Fibroblast of skin of right quadriceps (primary cell): ENCODE results near the gene SYT11.
"Not testable (repeated sequence)": the region's sequence is repeated elsewhere in the genome, so short reads cannot be mapped to it uniquely, and the experiment has no call there.

Experiments used
- DNase-seq: peaks from one replicate; pipeline ENCODE4 v3.0.0-alpha.2; 2013

The SYT11 gene

GRCh38 chr1:155859234-155859829 is at the start of gene SYT11:
SYT11 (plus strand) TSS chr1:155859567; CDS start chr1:155859762, 195 bp downstream.
- DNase-seq, result peak; percentile 97

DNA sequence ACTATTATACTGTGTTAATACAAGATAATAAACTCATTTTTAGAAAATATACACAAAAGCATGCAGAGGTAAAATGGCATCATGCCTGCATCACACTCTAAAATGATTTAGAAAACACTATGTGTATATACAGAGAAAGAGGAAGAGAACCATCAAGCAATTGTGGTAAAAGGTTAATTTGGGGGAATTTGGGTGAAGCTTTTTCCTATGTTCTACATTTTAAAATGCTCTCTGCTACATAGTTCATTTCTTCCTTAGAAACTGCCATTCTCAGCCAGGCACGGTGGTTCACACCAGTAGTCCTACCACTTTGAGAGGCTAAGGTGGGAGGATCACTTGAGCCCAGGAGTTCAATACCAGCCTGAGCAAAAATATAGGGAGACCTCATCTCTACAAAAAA is 46.5 kb upstream of the SYT11 start:
- DNase-seq, result no peak

GRCh38 chr1:155813672-155814071 is 45.7 kb upstream of the SYT11 start:
- no peak for DNase-seq

DNA sequence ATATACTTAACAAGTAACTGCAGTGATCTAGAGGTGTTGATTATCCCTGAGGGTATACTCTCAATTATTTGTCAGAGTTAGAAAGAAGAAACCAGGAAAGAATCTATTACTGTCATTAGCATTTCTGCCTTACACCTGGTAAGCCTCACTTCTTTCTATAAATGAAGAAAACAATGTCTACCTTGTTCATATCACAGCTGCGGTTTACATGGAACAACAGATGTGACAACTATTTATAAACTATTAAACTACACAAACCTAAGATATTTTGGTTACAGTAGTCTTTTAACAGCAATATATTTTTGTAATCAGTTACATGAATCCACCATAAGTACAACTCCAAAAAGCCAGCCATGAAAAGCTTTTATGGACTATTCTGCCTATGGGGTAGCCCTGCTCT is 43.0 kb upstream of the SYT11 start:
- DNase-seq, result no peak

- DNase-seq, result no peak
Measured at GRCh38 chr1:155827450-155827849, 31.9 kb upstream of the SYT11 start.

- no peak for DNase-seq
Measured at GRCh38 chr1:155831279-155831976, 27.9 kb upstream of the SYT11 start.

DNA sequence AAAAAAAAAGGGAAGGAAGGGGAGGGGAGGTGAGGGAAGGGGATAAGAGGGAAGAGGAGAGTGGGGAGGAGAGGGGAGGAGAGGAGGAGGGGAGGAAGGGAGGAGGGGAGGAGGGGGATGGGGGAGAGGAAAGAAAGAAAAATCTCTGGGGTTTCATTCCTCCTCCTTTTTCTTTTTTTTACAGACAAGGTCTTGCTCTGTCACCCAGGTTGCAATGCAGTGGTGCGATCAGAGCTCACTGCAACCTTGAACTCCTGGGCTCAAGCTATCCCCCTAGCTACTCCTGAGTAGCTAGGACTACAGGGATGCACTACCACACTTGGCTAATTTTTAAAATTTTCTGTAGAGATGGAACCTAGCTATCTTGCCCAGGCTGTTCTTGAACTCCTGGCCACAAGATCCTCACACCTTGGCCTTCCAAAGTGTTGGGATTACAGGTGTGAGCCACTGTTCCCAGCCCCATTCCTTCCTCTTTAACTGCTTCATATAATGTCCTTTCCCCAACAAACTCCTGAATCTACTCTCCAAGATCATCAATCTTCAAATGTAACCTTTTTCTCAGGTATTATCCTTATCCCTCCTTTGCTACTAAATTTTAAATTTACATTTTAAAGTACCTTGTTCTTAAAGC is 25.6 kb upstream of the SYT11 start:
- no peak for DNase-seq

- DNase-seq, result peak; percentile 60
Measured at GRCh38 chr1:155834296-155834926, 25.0 kb upstream of the SYT11 start.

GRCh38 chr1:155834927-155835399 is 24.4 kb upstream of the SYT11 start:
- DNase-seq, result not testable (repeated sequence)

DNA sequence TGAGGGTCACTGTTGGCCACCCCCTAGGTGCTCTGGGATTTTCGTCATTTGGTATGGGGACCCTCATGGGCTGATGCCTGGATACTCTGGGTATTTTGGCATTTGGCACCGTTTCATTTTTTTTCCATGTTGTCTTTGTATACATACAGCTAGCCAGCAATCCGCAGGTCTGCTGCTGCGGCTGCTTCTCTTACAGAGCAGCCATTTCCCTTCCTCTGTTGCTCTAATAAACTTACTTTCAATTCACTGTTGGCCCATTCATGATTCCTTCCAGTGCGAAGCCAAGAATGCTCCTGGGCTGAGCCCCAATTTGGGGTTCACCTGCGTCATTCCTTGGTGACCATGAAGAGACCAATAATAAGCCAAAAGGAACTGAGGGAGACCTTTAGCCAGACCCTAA is 23.8 kb upstream of the SYT11 start:
- no peak for DNase-seq

GRCh38 chr1:155840386-155840785 is 19.0 kb upstream of the SYT11 start:
- DNase-seq, result no peak

GRCh38 chr1:155844860-155845421 is 14.4 kb upstream of the SYT11 start:
- DNase-seq, result no peak

- no peak for DNase-seq
Measured at GRCh38 chr1:155847823-155848529, 11.4 kb upstream of the SYT11 start.

- DNase-seq, result no peak
Measured at GRCh38 chr1:155850345-155850744, 9.0 kb upstream of the SYT11 start.

DNA sequence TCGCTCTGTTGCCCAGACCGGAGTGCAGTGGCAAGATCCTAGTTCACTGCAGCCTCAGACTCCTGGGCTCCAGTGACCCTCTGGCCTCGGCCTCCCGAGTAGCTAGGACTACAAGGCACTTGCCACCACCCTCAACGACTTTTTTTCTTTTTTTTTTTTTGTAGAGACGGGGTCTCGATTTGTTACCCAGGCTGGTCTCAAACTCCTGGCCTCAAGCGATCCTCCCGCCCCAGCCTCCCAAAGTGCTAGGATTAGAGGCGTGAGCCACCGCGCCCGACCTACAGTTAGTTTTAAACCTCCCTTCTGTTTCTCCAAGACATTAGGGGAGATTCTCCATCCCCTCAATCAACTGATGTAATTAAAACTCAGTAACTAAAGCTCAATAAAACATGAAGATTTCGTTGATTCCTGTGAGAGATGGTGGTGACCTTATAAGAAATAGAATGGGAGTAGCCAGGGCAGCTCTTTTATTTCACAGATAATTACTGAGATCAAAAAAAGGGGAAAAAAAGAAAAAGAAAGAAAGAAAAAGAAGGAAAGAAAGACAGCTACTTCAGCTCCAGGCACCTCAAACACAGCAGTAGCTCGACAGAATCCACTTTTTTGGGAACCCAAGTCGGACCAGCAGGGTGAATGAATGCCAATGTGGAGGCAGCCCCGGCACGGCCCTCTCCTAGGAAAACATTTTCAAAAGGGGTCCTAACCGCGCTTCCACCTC is 3.0 kb upstream of the SYT11 start:
- no peak for DNase-seq

- DNase-seq, result peak; percentile 91
Measured at GRCh38 chr1:155856975-155857930, 2.1 kb upstream of the SYT11 start, which contains the start of gene GON4L. GON4L (minus strand) TSS chr1:155857214; CDS start chr1:155853780, 3,434 bp downstream.

- DNase-seq, result no peak
Measured at GRCh38 chr1:155858800-155859233, 550 bp upstream of the SYT11 start.

GRCh38 chr1:155859881-155860871 is 809 bp downstream of the SYT11 start:
- DNase-seq, result peak; percentile 88

DNA sequence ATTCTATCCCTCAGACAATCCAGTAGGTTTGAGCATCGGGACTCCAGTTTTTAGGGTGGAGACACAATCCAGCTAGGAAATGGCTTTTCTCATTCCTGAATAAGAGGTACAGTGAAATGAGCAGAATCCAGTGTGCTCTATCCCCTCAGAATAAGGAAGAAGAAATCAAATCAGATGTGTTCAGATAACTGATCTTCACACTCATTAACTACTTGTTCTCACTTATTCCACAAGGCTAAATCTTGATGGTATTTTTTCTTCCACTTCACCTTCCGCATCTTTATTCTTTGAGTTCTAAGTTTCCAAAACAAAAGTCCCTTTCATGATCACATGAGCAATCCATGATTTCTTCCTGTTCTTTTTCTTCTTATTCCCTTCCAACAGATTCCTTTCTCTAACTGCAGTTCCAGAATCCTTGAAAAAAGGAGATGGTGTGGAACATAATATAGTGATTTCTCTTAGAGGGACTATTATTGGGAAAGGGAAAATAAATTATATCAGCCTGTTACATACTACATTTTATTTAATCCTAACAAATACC is 1.7 kb downstream of the SYT11 start:
- no peak for DNase-seq
